ENCODE measurements around the gene EPN2.
"Not testable (repeated sequence)": the region's sequence is repeated elsewhere in the genome, so short reads cannot be mapped to it uniquely, and the experiment has no call there.

The EPN2 gene

DNA sequence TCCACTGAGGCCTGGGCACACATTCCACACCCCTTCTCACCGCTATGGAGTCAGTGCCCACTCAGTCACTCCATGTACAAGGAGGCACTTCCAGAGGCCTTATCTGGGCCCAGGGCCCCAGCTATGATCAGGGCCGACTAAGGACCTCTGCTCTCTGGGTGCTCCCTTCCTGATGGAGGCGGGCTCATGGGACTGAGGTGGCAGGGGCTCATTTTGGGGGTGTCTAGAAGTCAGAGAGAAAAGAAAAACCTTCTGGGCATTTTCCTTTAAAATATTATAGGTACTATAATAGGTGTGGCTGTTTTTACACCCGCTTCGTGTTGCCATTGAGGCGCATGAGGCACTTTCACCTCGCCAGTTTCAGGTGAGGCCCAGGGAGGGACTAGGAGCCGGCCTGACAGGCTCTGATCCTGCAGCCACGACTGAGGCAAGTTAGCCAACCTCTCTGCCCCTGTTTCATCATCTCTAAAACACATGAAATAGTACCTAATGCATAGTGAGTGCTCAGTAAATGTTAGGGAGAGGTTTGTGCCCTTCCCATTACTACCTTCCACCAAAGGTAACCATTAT is 111.0 kb downstream of the EPN2 start:
- no peak for DNase-seq

DNA sequence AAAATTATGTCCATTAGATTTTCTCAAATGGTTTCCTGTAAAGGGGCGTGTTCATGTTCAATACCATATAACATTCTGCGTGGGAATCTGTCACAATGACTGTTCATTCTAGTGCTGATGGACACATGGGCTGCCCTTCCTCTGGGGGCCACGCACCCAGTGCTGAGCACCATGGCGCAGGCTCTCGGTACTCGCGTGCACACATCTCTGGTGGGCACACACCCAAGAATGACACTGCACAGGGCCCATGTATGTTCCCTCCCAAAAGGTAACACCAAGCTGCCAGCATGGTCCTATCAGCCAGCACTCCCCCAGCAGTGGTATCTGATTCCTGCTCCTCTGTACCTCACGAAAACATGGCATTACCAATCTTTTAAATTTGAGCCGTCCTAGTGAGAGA is 111.6 kb downstream of the EPN2 start:
- DNase-seq: no peak

DNA sequence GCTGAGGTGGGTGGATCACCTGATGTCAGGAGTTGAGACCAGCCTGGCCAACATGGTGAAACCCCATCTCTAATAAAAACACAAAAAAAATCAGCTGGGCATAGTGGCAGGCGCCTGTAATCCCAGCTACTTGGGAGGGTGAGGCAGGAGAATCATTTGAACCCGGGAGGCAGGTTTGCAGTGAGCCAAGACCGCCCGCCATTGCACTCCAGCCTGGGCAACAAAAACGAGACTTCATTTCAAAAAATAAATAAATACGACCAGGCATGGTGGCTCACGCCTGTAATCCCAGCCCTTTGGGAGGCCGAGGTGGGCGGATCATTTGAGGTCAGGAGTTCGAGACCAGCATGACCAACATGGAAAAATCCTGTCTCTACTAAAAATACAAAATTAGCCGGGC is 116.2 kb downstream of the EPN2 start:
- DNase-seq: not testable (repeated sequence)

DNA sequence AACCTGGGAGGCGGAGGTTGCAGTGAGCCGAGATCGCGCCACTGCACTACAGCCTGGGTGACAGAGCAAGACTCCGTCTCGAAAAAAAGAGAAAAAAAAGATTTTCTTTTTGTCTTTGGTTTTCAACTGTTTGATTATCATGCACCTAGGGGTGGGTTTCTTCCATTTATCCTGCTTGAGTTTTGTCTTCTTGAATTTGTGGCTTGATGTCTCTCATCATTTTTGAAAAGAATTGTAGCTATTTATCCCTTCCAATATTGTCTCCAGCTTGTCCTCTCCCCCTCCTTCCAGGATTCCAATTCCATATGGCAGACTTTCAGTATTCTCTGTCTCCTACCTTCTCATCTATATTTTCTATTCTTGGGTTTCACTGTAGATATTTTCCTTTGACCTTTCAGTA is 117.6 kb downstream of the EPN2 start:
- no peak for DNase-seq

DNA sequence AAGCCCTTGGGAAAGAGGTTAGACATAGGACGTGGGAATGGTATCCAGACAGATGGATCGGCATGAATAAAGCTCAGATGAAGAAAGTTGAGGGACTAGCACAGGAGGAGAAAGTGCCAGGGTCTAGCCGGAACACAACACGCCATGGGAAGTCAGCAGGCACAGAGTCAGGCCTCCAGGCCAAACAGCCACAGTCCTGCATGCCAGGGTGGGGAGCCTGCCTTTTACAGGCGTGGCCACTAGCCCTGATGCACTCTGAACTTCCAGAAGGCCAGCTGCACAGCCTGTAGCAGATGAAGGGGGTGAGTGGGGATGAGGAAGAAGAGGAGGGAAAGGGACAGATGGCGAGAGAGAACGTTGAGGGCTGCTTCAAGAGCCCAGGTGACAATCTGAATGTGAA is 120.2 kb downstream of the EPN2 start:
- no peak for DNase-seq

DNA sequence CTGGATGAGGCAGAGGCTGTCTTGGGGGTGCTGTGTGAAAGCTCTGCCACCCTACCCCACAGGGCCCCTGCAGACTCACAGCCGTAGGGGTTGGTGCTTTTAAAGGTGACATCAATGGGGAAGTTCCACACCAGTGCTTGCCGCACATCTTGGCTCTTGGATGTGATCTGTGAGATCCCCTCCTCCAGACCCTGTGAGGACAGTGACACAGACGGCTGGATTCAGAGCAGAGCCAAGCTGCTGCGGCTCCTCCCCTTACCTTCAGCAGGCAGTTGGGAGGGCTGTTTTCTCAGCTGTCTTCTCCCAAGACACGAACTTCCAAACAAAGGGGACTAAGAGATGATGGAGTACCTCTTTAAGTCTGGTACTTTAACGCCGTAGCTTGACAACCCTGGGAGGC is 120.6 kb downstream of the EPN2 start:
- DNase-seq: no peak

DNA sequence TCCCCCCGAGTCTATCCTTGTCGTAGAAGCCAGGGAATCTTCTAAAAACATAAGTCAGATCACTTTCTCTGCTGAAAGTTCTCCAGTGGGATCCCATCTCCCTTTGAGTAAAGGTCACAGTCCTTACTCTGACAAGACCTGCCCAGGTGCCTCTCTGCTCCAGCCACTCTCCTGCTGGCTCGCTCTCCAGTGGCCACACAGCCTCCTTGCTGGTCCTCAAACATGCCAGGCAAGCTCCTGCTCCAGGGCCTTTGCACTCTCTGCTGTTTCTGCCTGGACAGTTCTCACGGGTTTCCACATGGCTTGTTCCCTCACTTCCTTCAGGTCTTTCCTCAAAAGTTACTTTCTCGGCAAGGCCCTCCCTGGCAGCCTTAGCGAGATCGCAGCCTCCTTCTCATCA is 122.0 kb downstream of the EPN2 start:
- no peak for DNase-seq

DNA sequence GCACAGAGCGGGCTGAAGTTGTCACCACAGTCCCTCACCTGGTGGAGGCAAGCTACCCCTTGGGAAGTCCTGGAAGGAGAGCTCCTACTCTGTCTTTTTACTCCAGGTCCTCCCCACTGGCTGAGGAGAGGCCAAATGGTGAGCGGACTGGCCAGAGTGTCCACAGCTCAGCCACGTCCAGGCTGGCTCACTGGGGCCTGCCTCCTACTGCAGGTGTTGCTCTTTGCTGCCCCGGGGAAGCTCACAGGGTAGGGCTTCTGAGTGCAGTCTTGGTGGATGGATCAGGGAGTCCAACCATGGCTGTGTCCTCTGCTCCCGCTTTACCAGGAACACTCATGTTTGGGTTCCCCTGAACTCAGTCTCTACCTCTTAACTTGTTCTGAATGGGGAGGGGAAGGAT is 122.7 kb downstream of the EPN2 start:
- DNase-seq: no peak

DNA sequence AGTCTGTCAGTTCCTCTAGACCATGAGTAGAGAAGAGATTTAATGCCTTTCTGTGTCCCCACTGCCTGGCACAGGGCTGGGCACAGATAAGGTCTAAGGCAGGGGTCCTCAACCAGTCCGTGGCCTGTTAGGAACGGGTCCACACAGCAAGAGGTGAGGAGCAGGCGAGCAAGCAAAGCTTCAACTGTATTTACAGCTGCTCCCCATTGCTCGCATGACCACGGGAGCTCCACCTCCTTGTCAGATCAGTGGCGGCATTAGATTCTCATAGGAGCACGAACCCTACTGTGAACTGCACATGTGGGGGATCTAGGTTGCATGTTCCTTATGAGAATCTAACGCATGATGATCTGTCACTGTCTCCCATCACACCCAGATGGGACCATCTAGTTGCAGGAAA is 123.6 kb downstream of the EPN2 start:
- no peak for DNase-seq

DNA sequence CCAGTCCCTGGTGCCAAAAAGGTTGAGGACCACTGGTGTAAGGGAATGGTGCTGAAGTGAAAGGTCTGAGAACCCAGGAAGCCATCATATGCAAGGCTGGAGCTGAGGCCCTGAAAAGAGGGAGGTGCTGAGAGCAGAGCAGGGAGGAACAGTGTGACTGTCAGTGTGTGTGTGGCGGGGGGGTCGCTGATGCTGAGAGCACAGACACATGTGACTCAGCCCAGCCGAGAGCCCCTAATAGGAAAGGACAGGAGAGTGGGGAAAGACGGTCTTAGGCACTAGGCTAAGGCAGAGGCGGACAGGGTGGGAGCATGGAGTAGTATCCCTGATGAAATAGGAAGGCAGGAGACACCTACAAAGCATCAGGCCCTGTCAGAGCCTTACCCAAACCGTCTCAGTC is 124.2 kb downstream of the EPN2 start:
- no peak for DNase-seq

DNA sequence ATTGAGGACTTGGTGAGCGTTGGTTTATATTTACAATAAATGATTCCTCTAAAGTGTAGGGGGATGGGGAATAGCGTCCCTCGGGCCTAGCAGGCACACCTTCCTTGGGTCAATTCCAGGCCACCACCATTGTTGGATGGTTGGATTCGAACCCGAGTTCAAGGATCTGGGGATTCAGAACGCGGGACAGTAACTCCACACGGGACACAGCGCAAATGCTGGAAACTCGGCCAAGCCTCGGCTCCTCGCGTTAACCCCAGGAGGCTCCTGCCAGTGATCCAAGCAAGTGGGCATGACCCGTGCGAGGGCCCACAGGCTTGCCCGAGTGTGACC is 124.7 kb downstream of the EPN2 start:
- DNase-seq: no peak

DNA sequence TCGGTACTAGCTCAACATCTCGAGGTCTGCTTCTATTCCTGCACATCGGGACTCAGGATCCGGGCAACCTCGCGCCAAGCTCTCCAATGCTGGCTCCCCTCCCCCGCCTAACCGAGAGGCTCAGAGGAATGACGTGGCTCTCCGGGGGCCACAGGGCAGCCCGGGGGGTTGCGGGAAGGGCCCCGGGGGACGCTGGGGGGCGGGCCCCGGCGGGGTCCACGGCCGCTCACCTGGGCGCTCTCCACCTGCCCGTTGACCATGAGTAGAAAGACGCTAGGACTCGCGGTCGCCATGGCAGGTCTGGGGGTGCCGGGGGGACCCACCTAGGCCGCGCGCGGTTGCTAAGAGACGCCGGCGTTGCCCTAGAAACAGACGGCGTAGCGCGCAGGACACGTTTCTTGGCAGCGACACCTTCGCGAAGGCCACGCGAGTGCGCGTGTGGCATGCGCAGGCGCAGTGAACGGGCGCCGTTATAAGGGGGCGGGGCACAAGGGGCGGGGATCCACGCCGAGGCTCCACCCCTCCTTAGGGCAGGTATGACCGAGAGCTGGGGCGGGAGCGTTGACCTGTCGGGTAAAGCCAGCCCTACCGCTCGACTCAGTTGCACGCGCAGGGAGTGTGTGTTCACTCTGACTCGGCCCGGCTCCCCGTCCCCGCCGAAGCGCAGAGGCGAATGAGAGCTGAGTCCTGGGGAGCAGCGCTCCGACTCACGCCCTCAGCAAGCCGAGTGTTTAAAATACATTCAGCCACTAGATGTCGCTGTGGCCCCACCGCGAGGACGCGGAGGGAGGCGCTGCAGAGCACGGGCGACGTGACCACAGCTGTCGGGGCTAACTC is 125.3 kb downstream of the EPN2 start, which contains the start of gene B9D1:
TSS of gene B9D1 (minus strand) at position 447 of the 837 bp plus-strand sequence. CDS start at position 293, 154 bp downstream.
- peak; percentile 93 for DNase-seq

DNA sequence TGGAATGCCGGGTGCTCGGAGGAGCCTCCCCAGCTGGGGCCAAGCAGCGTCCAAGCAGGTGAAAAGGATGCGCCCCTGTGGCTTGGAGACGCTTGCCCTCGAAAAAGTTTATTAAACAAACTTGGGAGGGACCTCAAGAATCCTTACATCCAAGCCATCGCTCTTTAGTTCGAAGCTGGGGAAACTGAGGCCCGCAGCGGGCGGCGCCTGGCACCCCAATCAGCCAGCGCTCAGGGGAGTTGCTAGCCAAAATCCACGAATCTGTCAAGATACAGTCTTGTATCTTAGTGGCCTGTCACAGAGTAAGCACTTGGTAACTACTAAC is 125.9 kb downstream of the EPN2 start:
- no peak for DNase-seq

DNA sequence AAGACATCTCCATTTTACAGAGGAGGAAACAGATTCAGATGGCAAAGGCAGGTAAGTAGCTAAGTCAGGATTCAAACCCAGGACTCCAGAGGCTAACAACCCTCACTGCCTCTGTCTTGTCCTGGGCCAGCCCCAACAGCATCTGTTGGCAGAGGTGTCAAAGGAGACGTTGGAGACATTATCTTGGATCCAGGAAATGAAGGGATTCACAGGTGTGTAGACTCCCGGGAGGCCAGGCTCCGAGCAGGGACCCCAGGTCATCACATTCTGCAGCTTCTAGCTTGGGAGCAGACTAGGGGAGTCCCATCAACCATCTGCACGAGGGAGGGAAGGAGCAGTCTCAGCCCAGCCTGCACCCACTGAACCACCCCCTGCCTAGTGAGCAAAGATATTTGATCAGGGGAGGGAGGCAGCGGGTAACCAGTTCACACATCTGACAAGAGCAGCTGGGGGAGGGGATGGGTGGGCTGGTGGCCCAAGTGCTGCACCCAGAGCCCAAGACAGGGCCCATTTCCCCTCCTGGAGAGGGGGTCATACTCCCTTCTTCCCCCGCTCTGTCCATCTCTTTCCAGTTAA is 126.4 kb downstream of the EPN2 start:
- DNase-seq: no peak

DNA sequence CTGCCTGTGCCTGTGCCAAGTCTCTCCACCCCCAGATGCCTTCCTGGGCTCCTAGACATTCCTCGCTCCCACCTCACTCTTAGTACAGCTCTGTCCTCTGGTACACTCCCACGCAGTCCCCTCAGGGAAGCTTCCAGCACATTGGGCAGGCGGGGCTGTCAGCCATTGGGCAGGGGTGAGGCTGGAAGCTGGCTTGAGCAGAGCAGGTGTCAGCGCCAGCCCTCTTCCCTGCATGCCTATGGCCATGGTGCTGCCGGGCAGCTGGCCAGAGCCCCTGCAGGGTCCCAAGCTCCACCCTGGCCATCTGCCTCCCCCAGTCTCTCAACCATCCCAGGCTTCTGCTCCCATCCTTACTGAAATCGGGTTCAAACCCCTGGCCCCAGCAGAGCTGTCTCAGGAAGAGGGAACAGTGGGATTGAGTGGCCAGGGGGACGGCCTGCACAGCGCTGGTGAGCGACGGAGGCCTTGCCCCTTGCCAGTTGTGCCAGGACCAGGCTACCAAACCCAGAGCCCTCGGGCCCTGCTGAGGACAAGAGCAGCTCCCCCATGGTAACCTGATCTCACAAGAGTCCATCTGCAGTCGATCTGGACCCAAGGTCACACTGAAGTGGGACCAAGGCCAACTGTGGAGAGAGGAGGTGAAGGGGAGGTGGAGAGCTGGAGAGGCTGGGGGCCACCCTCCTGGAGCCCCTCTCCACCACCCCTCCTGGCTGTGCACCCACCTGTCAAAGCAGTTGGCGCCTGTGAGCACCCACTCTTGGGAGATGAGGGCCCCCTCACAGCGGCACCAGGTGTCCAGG is 127.7 kb downstream of the EPN2 start:
- DNase-seq: no peak

DNA sequence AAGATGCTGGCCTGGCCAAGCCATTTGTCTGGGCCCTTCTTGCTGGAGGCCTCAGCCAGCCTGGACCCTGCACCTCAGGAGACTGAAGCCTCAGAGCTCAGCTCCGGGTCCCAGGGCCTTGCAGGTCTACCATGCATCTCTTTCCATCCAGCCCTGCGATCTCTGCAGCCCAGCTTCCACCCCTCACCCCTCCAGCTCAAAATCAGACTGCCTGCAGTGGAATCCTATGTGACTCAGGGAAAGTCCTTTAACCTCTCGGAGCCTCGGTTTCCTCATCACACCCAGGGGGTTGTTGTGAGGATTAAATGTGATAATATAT is 128.3 kb downstream of the EPN2 start:
- no peak for DNase-seq

DNA sequence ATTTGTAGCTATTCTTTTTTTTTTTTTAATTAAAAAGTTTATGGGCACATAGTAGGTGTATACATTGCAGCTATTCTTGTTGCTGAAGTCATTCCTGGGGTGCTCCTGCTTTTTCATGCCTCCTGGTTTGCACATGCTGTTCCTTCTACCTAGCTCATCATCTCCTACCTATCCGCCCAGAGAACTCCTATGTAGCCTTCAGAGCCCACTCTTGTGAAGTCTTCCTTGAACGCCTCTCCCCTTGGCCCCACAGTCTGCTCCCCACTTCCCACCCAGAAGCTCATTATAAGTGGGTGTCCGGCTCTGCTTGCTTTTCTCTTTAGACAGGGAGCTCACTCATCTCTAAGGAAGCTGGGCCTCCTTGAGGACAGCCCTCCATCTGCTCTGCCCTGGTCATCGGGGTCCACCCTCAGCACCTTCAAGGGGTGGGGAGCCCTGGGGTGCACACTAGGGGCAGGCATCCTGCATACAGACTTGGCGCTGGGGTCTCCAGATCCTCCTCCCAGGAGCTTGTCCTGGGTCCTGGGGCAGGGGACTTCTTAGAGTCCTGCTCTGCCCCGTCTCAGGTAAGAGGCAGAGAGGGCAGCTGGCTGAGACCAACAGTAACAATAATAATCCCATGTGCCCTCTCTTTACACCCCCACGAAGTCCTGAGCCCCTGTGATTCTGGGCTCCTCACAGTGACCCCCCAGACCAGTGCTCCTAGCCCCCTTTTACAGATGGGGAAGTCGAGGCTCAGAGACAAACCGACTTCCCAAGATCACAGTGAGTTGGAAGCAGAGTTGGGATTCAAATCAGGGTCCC is 128.9 kb downstream of the EPN2 start:
- DNase-seq: no peak

DNA sequence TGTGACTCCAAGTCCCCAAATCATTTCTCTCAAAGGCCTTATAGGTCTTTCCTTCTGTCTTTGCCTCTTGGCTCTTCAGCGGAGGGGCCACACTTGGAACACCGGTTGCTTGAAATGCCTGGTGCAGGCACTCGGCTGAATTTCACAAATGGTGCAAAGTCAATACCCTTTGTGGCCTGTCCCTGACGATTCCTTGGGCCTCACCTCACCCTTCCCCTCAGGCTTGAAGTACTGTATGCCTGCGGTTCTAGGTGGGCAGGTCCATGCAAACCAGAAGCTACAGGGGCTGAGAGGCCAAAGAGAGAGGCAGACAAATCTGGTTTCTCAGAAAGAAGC is 129.4 kb downstream of the EPN2 start:
- DNase-seq: no peak

DNA sequence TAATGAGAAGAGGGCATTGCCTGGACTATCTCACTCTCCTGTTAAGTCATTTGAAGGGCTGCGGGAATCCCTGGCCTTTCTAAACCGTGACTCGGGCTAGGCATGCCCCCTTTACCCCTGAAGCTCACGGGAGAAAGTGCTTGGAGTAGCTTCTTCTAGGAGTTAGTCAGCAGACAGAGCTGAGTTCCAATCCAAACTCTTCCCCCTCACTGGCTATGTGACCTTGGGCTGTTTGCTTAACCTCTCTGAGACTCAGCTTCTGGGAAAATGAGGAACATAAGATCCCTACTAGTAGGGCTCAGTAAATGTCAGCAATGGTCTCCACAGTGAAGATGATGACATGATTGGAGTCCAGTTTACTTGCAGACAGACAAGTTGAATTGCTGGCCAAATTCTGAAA is 131.1 kb downstream of the EPN2 start:
- DNase-seq: no peak

DNA sequence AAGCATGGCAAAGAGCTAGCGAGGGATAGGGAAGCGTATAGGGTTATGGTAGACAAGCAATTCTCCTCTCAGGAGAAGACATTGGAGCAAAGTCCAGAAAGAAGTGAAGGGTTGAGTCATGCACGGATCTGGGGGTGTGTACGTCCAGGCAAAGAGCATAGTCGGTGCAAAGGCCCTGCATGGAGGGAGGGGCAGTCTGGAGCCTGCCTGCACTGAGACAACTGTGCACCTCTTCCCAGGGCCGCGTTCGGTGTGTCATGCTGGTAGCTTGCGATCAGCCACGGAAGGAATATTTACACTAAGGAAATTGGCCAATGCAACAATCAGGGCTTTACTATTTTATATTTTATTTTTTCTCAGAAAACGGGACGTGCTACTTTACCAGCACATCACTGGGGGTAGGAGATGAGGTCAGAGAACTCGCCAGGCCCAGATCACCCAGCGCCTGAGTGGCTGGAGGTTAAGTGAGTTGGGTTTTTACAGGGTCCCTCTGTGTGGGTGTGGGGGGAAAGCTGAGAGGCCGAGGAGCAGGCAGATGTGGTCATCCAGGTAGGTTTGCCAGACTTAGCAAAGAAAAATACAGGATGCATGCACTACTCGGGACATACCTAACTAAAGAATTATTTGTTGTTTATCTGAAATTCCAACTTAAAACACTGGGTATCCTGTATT is 132.1 kb downstream of the EPN2 start:
- DNase-seq: no peak

DNA sequence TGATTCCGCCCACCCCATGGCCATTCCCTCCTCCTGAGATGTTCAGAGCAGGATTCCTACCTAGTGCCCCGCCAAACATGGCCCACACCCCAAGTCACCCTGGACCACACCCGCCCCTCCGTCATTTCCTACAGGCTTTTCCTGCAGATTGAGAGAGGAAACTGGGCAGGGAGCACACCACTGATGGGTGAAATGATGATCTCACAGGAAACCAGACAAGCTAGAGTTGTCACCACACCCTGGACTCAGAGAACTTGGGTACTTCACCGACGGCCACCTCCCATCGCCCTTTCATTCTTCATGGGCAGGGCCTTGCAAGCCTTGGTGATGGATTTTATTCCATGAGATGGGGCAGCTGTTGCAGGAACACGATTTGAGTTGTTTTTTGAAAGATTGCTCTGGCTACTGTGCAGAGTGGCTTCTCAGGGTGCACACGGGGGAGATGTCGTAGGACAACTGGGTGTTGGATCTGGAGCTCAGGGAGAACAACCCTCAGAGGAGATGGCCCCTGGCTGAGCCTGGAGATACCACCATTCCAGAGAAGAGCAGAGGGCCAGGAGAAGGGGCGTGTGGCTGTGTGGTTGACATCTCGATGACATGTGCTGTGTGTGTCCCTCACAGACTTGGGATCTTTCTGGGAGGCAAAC is 132.8 kb downstream of the EPN2 start:
- DNase-seq: no peak

DNA sequence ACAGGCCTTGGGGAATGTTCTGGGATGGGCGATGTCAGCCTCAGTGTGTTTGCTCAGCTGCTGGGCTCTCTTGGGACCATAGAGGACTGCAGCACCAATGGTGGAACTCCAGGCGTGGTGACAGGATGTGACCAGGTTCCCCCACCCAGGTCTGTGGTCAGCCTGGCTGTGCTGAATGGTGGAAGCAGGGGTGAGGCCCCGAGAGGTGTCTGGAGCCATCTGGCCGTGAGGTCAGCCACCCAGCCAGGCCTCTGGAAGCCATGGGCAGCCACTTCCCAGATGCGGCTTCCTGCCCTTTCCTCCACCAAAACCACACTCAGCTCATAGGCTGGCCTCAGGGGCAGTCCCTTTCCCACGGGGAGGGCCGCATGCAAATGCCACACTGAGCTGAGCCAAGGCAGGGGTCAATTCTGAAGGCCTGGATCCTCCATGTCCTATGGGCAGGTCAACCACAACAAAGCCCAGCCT is 133.4 kb downstream of the EPN2 start:
- no peak for DNase-seq

Data from stimulated activated CD4-positive, alpha-beta T cell treated with anti-CD3 and anti-CD28 coated beads, Interleukin-1b, Interleukin-23, amount 100 ng/mL, for 48 hours (primary cell).